Spleen (tissue), 7 donors: ENCODE measurements around the gene CFAP20.

ENCODE experiments used
- CTCF ChIP-seq, 11 experiments: fragments of 200-600 bp in 7 of 11; fragments of 450-650 bp in 4 of 11; sonication (generic) in 4 of 11; IDR thresholded peaks in 8 of 11; conservative IDR thresholded peaks in 3 of 11; 1 replicate in 7 of 11; 2 replicates in 4 of 11; pipeline versions ENCODE4 v1.4.0 to v1.8.0; 2016 to 2021; ENCODE audit warnings: antibody characterized with exemption in 11 of 11, inconsistent platforms in 4 of 11, mild to moderate bottlenecking in 1 of 11
- POLR2AphosphoS5 ChIP-seq, 3 donors: sonication (generic); formaldehyde crosslinking; IDR thresholded peaks; one replicate each; pipeline ENCODE4 v1.5.1; 2017; ENCODE audit warnings: antibody characterized with exemption in 3 of 3
- donor health status: DM: no; HTN: no; CAD: no; lungs with moderate emphysema.
- donor health status: DM: no; HTN: no; CAD: no.
- donor health status: DM: no; HTN: no; CAD: no.

GRCh38 chr16:58105631-58106030 is 23.6 kb downstream of the CFAP20 start:
- no peak for TF ChIP-seq CTCF (IDR thresholded peaks at IDR 0.05 in 8 of 11, conservative IDR thresholded peaks at IDR 0.05 in 3 of 11)
- no peak for TF ChIP-seq POLR2AphosphoS5 (IDR thresholded peaks at IDR 0.05)
